ENCODE data around the gene GZF1.

- TF ChIP-seq EZH2 (IDR thresholded peaks at IDR 0.05; ENCODE audit: low read length, missing control alignments), result no peak
- no peak for TF ChIP-seq CTCF (conservative IDR thresholded peaks at IDR 0.05 in 1 of 2, IDR thresholded peaks at IDR 0.05 in 1 of 2; ENCODE audit: low read depth in 1 of 2, low read length in 2 of 2)
Observed at GRCh38 chr20:23381876-23382275, 19.9 kb downstream of the GZF1 start.

Data from fibroblast of lung (primary cell).